HEK293 (cell line): ENCODE measurements around the gene FKBP14.

Source experiments
- INSM2 ChIP-seq: fragments of 450-650 bp; formaldehyde crosslinking; IDR thresholded peaks from 2 replicates; pipeline ENCODE4 v1.5.1; 2016; ENCODE audit warnings: missing biosample characterization, missing genetic modification characterization
- KLF10 ChIP-seq: fragments of 450-650 bp; IDR thresholded peaks from 2 replicates; pipeline ENCODE4 v1.5.1; 2018; ENCODE audit warnings: missing biosample characterization, mild to moderate bottlenecking, missing genetic modification characterization
- MEIS1 ChIP-seq: sonication (generic); formaldehyde crosslinking; IDR thresholded peaks from 2 replicates; pipeline ENCODE4 v1.8.1; 2022; ENCODE audit warnings: missing genetic modification reagents, mild to moderate bottlenecking, borderline replicate concordance
- TCF7L2 ChIP-seq: IDR thresholded peaks from 2 replicates; pipeline ENCODE4 v1.6.1; 2011; ENCODE audit warnings: low read depth, mild to moderate bottlenecking, inconsistent platforms, low read length, moderate library complexity, borderline replicate concordance
- ZNF138 ChIP-seq: fragments of 450-650 bp; formaldehyde crosslinking; IDR thresholded peaks from 2 replicates; pipeline ENCODE4 v1.5.1; 2016; ENCODE audit warnings: missing biosample characterization, missing genetic modification characterization, borderline replicate concordance
- ZNF19 ChIP-seq: fragments of 450-650 bp; formaldehyde crosslinking; IDR thresholded peaks from 2 replicates; pipeline ENCODE4; 2016; ENCODE audit warnings: missing biosample characterization, missing genetic modification characterization, low read depth
- ZNF530 ChIP-seq: fragments of 450-650 bp; formaldehyde crosslinking; IDR thresholded peaks from 2 replicates; pipeline ENCODE4 v1.5.1; 2016; ENCODE audit warnings: low read depth, missing biosample characterization, missing genetic modification characterization
- ZNF747 ChIP-seq: fragments of 450-650 bp; formaldehyde crosslinking; IDR thresholded peaks from 2 replicates; pipeline ENCODE4 v1.5.1; 2016; ENCODE audit warnings: missing biosample characterization, missing genetic modification characterization
- TF ChIP-seq, protein P1 (sequence below): fragments of 450-650 bp; formaldehyde crosslinking; IDR thresholded peaks from 2 replicates; pipeline ENCODE4 v1.5.1; 2016; ENCODE audit warnings: missing biosample characterization, missing genetic modification characterization
- TF ChIP-seq, protein P2 (sequence below): fragments of 450-650 bp; formaldehyde crosslinking; IDR thresholded peaks from 2 replicates; pipeline ENCODE4 v1.5.1; 2016; ENCODE audit warnings: missing biosample characterization, missing genetic modification characterization
- TF ChIP-seq, protein P3 (sequence below): fragments of 450-650 bp; IDR thresholded peaks from 2 replicates; pipeline ENCODE4 v1.5.1; 2018; ENCODE audit warnings: missing biosample characterization, missing genetic modification characterization

- TF ChIP-seq, protein P1, sequence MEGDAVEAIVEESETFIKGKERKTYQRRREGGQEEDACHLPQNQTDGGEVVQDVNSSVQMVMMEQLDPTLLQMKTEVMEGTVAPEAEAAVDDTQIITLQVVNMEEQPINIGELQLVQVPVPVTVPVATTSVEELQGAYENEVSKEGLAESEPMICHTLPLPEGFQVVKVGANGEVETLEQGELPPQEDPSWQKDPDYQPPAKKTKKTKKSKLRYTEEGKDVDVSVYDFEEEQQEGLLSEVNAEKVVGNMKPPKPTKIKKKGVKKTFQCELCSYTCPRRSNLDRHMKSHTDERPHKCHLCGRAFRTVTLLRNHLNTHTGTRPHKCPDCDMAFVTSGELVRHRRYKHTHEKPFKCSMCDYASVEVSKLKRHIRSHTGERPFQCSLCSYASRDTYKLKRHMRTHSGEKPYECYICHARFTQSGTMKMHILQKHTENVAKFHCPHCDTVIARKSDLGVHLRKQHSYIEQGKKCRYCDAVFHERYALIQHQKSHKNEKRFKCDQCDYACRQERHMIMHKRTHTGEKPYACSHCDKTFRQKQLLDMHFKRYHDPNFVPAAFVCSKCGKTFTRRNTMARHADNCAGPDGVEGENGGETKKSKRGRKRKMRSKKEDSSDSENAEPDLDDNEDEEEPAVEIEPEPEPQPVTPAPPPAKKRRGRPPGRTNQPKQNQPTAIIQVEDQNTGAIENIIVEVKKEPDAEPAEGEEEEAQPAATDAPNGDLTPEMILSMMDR = no peak
- TF ChIP-seq TCF7L2 = no peak
- no peak for TF ChIP-seq ZNF138
- no peak for TF ChIP-seq MEIS1 (CRISPR knock-in tag)
- no peak for TF ChIP-seq ZNF747 (tag by site-specific recombination)
- TF ChIP-seq, protein P2, sequence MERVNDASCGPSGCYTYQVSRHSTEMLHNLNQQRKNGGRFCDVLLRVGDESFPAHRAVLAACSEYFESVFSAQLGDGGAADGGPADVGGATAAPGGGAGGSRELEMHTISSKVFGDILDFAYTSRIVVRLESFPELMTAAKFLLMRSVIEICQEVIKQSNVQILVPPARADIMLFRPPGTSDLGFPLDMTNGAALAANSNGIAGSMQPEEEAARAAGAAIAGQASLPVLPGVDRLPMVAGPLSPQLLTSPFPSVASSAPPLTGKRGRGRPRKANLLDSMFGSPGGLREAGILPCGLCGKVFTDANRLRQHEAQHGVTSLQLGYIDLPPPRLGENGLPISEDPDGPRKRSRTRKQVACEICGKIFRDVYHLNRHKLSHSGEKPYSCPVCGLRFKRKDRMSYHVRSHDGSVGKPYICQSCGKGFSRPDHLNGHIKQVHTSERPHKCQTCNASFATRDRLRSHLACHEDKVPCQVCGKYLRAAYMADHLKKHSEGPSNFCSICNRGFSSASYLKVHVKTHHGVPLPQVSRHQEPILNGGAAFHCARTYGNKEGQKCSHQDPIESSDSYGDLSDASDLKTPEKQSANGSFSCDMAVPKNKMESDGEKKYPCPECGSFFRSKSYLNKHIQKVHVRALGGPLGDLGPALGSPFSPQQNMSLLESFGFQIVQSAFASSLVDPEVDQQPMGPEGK (tag by site-specific recombination) = no peak
- TF ChIP-seq ZNF530 = no peak
- no peak for TF ChIP-seq INSM2 (tag by site-specific recombination)
- TF ChIP-seq ZNF19 = no peak
- TF ChIP-seq, protein P3, sequence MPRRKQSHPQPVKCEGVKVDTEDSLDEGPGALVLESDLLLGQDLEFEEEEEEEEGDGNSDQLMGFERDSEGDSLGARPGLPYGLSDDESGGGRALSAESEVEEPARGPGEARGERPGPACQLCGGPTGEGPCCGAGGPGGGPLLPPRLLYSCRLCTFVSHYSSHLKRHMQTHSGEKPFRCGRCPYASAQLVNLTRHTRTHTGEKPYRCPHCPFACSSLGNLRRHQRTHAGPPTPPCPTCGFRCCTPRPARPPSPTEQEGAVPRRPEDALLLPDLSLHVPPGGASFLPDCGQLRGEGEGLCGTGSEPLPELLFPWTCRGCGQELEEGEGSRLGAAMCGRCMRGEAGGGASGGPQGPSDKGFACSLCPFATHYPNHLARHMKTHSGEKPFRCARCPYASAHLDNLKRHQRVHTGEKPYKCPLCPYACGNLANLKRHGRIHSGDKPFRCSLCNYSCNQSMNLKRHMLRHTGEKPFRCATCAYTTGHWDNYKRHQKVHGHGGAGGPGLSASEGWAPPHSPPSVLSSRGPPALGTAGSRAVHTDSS = no peak
- TF ChIP-seq KLF10 (tag by site-specific recombination) = no peak
Observed at GRCh38 chr7:29969738-29970137, 56.8 kb downstream of the FKBP14 start.
